Endothelial cell of umbilical vein (primary cell): Measurements from ENCODE around the gene WEE2. TPM values are rescaled to one million over a fixed set of nuclear protein-coding genes. Genes with fewer than 3 reads are reported as not detected.
A peak's percentile ranks its signal among the peaks of the same experiment; 100 is the strongest.

ENCODE experiments used
- BruUV-seq: library from RNA; stranded (reverse); fragments of 400-500 nt; replicated peaks from 2 replicates; lab custom pipeline; 2021; lab: Mats Ljungman, UMichigan
- CTCF ChIA-PET: fragments of 300-600, 350-600 bp; sonication (Branson Sonifier 250); formaldehyde crosslinking; loops from one replicate; lab custom pipeline; 2021; ENCODE audit warnings: antibody characterized with exemption, inconsistent platforms; lab: Charles Lee
- POLR2A ChIA-PET: fragments of 300-600, 350-600 bp; sonication (Branson Sonifier 250); formaldehyde crosslinking; loops from one replicate; lab custom pipeline; 2021; ENCODE audit warnings: antibody characterized with exemption, inconsistent platforms; lab: Charles Lee
- DNase-seq: peaks from one replicate; pipeline ENCODE4 v3.0.0-alpha.2; 2011; ENCODE audit warnings: low read depth, low spot score
- FAIRE-seq: peaks from 2 replicates; lab custom pipeline; 2011; peaks lifted over from hg19 to GRCh38; lab: Jason Lieb, UNC
- H2AFZ ChIP-seq: 2 replicates; pipeline ENCODE4 v1.6.0; 2012; ENCODE audit warnings: low read depth, low read length, control low read depth, inconsistent platforms
- H3K27ac ChIP-seq: 2 replicates; pipeline ENCODE4 v1.5.1; 2011; ENCODE audit warnings: low read depth, mild to moderate bottlenecking, control low read depth, low read length, moderate library complexity; ENCODE audit not compliant: insufficient read depth
- H3K27me3 ChIP-seq, 2 experiments: 2 replicates each; pipeline versions ENCODE4 v1.6.0 to v1.6.1; 2011; ENCODE audit warnings: low read length in 2 of 2, mixed read lengths in 1 of 2; ENCODE audit not compliant: control insufficient read depth in 2 of 2, insufficient read depth in 2 of 2
- H3K36me3 ChIP-seq, 2 experiments: 2 replicates in 1 of 2; 3 replicates in 1 of 2; pipeline ENCODE4 v1.5.1; 2011; ENCODE audit warnings: low read length in 2 of 2, mild to moderate bottlenecking in 1 of 2, moderate library complexity in 1 of 2; ENCODE audit not compliant: control insufficient read depth in 2 of 2, insufficient read depth in 2 of 2; ENCODE audit errors: extremely low read depth in 1 of 2
- H3K4me1 ChIP-seq: 3 replicates; pipeline ENCODE4 v1.5.1; 2011; ENCODE audit warnings: mild to moderate bottlenecking, low read length; ENCODE audit not compliant: control insufficient read depth, insufficient read depth; ENCODE audit errors: extremely low read depth
- H3K4me2 ChIP-seq: 2 replicates; pipeline ENCODE4 v1.6.1; 2011; ENCODE audit warnings: low read length, control low read depth, mixed read lengths; ENCODE audit not compliant: insufficient read depth
- H3K4me3 ChIP-seq, 3 experiments: fragments of 200-600 bp in 1 of 3; sonication (generic), shearing (Covaris generic) in 1 of 3; replicated peaks in 1 of 3; 2 replicates each; pipeline ENCODE4 v1.5.1; 2011 to 2016; ENCODE audit warnings: control low read depth in 3 of 3, low read length in 3 of 3, mild to moderate bottlenecking in 2 of 3, inconsistent platforms in 1 of 3, low read depth in 1 of 3, moderate library complexity in 1 of 3; ENCODE audit not compliant: insufficient read depth in 1 of 3
- H3K79me2 ChIP-seq: 2 replicates; pipeline ENCODE4 v1.6.0; 2012; ENCODE audit warnings: low read length, inconsistent platforms; ENCODE audit not compliant: control insufficient read depth, insufficient read depth
- H3K9ac ChIP-seq: replicated peaks from 2 replicates; pipeline ENCODE3; 2011; ENCODE audit warnings: low read length, control low read depth; ENCODE audit not compliant: insufficient read depth; ENCODE audit errors: extremely low read depth
- H3K9me1 ChIP-seq: replicated peaks from 3 replicates; pipeline ENCODE4 v1.6.0; 2011; ENCODE audit warnings: mild to moderate bottlenecking, low read length; ENCODE audit not compliant: control insufficient read depth, insufficient read depth; ENCODE audit errors: extremely low read depth
- H3K9me3 ChIP-seq: replicated peaks from 2 replicates; pipeline ENCODE4 v1.5.1; 2012; ENCODE audit warnings: low read length, inconsistent platforms; ENCODE audit not compliant: control insufficient read depth, insufficient read depth
- H4K20me1 ChIP-seq: replicated peaks from 2 replicates; pipeline ENCODE3; 2011; ENCODE audit warnings: mild to moderate bottlenecking, low read length; ENCODE audit not compliant: control insufficient read depth, insufficient read depth; ENCODE audit errors: extremely low read depth
- CTCF ChIP-seq, 2 donors: IDR thresholded peaks; 1 replicate in 1 of 2; 2 replicates in 1 of 2; pipeline ENCODE4 v1.5.1; 2011; ENCODE audit warnings: low read length in 2 of 2, mild to moderate bottlenecking in 2 of 2, moderate library complexity in 2 of 2, control low read depth in 1 of 2, inconsistent platforms in 1 of 2, low read depth in 1 of 2; ENCODE audit not compliant: insufficient read depth in 1 of 2; ENCODE audit errors: extremely low read depth in 1 of 2
- EZH2 ChIP-seq: IDR thresholded peaks from 2 replicates; pipeline ENCODE4 v1.6.1; 2012; ENCODE audit warnings: borderline replicate concordance, low read depth, mild to moderate bottlenecking, moderate library complexity, low read length, inconsistent platforms; ENCODE audit not compliant: severe bottlenecking
- FOS ChIP-seq: IDR thresholded peaks from 2 replicates; pipeline ENCODE4 v1.6.1; 2011; ENCODE audit warnings: mild to moderate bottlenecking, low read length, moderate library complexity, borderline replicate concordance; ENCODE audit not compliant: insufficient read depth
- GATA2 ChIP-seq: IDR thresholded peaks from 2 replicates; pipeline ENCODE4 v1.7.0; 2011; ENCODE audit warnings: low read depth, mild to moderate bottlenecking, moderate library complexity, mixed read lengths, low read length; ENCODE audit not compliant: insufficient read length, insufficient read depth
- JUN ChIP-seq: IDR thresholded peaks from 2 replicates; pipeline ENCODE4 v1.6.1; 2011; ENCODE audit warnings: borderline replicate concordance, low read depth; ENCODE audit not compliant: insufficient read length, insufficient read depth
- MAX ChIP-seq: IDR thresholded peaks from 2 replicates; pipeline ENCODE4 v1.6.1; 2011; ENCODE audit not compliant: insufficient read depth, insufficient read length
- POLR2A ChIP-seq: IDR thresholded peaks from 2 replicates; pipeline ENCODE4 v1.6.1; 2012; ENCODE audit warnings: low read depth, mild to moderate bottlenecking, control low read depth, low read length
- POLR2AphosphoS5 ChIP-seq: IDR thresholded peaks from 2 replicates; pipeline ENCODE4 v1.6.1; 2012; ENCODE audit warnings: low read depth, mild to moderate bottlenecking, control low read depth, low read length, moderate library complexity; ENCODE audit not compliant: insufficient read depth
- dilution Hi-C: fragments of 300-500 bp; cut with MboI; formaldehyde crosslinking; loops from one replicate; pipeline ENCODE4 v1.15.0; 2019; ENCODE audit warnings: low sequenced_read_pairs; ENCODE audit not compliant: extremely low pct_ligation_motif_present
- intact Hi-C: fragments of 100-400 bp; cut with micrococcal nuclease; formaldehyde crosslinking; loops from one replicate; pipeline ENCODE4 v1.10.0; 2022
- polyA plus RNA-seq, 4 experiments: library from polyadenylated mRNA; depleted of rRNA in 3 of 4; stranded (reverse) in 3 of 4; unstranded in 1 of 4; fragments of >200 nt; gene quantifications; 2 replicates each; pipeline versions ENCODE4 v1.2.1 to v1.2.3, GENCODE V29; 2011 to 2012; ENCODE audit warnings: missing spikeins in 1 of 4
- total RNA-seq: library from RNA; stranded (reverse); gene quantifications from 2 replicates; pipeline ENCODE4 v1.2.3, GENCODE V29; 2021

Gene WEE2
- total and polyA plus RNA-seq, 2 donors (not counting 3 experiments of a cell fraction or from before 2014, with no cell fraction given) = not detected

GRCh38 chr7:141713890-141714289 lies 5.7 kb downstream of the WEE2 start:
- H3K79me2 ChIP-seq = no peaks in the 10 kb centered on the region
- intact Hi-C loops (no loop called here), dilution Hi-C loops (no loop called here)
- ChIA-PET CTCF (interaction anchor here (1.0 to 1.4 kb wide), 3 partner anchors 16 to 59 kb away, joined by 3 to 5 read pairs (median 3); partner anchors contain the start of gene SSBP1), POLR2A (no interaction called here)
- no peak overlapping the region for H3K27ac ChIP-seq
- DNase-seq = no peak
- H3K4me1 ChIP-seq = no peaks in the 10 kb centered on the region
- H3K9me3 ChIP-seq = no peaks in the 10 kb centered on the region
- no peak overlapping the region for H2AFZ ChIP-seq
- H3K9ac ChIP-seq = no peak overlapping the region
- no peaks in the 10 kb centered on the region for H4K20me1 ChIP-seq
- no peaks in the 10 kb centered on the region for H3K9me1 ChIP-seq
- no peak overlapping the region for H3K4me3 ChIP-seq
- no peaks in the 10 kb centered on the region for H3K36me3 ChIP-seq
- peaks cover 3 to 4% of the 10 kb centered on the region in 2 experiments for H3K27me3 ChIP-seq
- no TSS peak for BruUV-seq
- TF ChIP-seq FOS = no peak
- TF ChIP-seq GATA2 = no peak
- no peak for TF ChIP-seq EZH2
- no peak for TF ChIP-seq JUN
- TF ChIP-seq MAX = no peak
- TF ChIP-seq POLR2A = no peak
- H3K4me2 ChIP-seq = no peak overlapping the region
- FAIRE-seq = no peak

GRCh38 chr7:141714571-141714970 lies 6.4 kb downstream of the WEE2 start:
- Histone ChIP-seq H2AFZ (no peak overlapping the region), H3K9me1 (no peaks in the 10 kb centered on the region), H3K4me3 (no peak overlapping the region), H3K27me3 (peaks cover 3 to 4% of the 10 kb centered on the region in 2 experiments), H3K36me3 (no peaks in the 10 kb centered on the region), H3K4me1 (no peaks in the 10 kb centered on the region), H3K79me2 (no peaks in the 10 kb centered on the region), H3K9ac (no peak overlapping the region), H4K20me1 (no peaks in the 10 kb centered on the region), H3K27ac (no peak overlapping the region), H3K9me3 (no peaks in the 10 kb centered on the region), H3K4me2 (no peak overlapping the region)
- CTCF ChIA-PET = interaction anchor here (1.0 to 1.4 kb wide), 3 partner anchors 16 to 60 kb away, joined by 3 to 5 read pairs (median 3); partner anchors contain the start of gene SSBP1
- FAIRE-seq (peak; percentile 18), DNase-seq (no peak)
- POLR2A ChIA-PET = no interaction called here
- no TSS peak for BruUV-seq
- no peak for TF ChIP-seq JUN
- no peak for TF ChIP-seq POLR2AphosphoS5
- TF ChIP-seq EZH2 = no peak
- no peak for TF ChIP-seq CTCF (IDR thresholded peaks at IDR 0.05; ENCODE audit: extremely low read depth in 1 of 2, insufficient read depth in 1 of 2, low read depth in 1 of 2, low read length in 2 of 2)
- no peak for TF ChIP-seq POLR2A
- intact Hi-C loops = no loop called here
- dilution Hi-C loops = no loop called here
